NCI-H128 (cell line): ENCODE data around the gene ANO8.
"Not testable (repeated sequence)": the region's sequence is repeated elsewhere in the genome, so short reads cannot be mapped to it uniquely, and the experiment has no call there.

Experiments used
- DNase-seq: peaks from one replicate; lab custom pipeline; 2025; ENCODE audit not compliant: unreplicated experiment; lab: John Stamatoyannopoulos, UW

ANO8 gene

DNA sequence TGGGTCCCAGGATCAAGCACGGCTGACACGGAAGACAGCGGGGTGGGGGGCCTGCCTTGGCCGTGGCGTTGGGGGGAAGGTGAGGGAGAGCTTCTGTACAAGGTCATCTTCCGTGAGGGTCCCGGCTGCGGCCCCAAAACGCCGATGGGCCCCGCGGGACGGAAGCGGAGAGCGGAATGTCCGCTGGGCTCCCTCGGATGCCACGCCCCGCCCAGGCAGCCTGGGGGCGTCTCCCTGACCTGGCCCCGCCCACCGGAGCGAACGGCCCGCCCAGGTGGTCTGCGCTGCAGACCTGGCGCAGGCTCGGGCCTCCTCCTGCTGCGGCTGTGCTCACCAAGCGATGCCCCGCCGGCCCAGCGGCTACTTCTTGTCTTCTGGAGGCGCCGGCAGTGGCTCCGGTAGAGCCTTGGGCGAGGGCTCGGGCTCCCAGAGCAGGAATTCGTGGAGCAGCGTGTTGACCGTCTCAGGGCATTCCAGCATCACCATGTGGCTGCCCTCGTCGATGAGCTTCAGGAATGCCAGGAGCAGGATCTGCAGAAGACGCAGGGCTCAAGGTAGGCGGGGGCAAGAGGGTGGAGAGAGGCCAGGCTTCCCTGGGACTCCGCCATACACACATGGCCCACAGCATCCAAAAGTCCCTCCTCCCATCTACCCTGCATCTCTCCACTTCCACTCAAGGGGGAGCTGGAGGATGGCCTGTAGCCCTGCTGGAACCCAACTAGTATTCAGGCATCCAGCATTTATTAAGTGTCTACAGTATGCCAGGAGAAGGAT is 42.2 kb downstream of the ANO8 start:
- DNase-seq: no peak

DNA sequence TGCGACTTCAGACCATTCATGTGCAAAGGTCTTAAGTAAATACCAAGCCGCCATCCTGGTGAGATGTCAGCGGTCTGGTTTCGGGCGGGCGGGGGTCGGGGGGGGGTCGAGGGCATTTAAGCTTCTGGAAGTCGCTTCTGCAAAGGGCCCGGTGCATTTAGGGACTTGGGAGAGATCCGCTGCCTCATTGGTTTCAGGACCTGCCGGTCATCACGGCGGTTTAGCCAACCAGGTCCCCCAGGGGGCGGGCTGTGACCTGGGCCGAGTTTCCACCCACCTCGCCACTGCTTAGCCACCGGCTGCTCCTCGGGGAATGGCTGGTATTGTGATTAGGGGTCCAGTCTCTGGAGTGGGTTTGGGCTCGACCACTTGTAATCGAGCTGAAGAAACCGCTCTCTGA is 45.2 kb downstream of the ANO8 start:
- no peak for DNase-seq

GRCh38 chr19:17286752-17287151 is 47.9 kb downstream of the ANO8 start:
- no peak for DNase-seq

DNA sequence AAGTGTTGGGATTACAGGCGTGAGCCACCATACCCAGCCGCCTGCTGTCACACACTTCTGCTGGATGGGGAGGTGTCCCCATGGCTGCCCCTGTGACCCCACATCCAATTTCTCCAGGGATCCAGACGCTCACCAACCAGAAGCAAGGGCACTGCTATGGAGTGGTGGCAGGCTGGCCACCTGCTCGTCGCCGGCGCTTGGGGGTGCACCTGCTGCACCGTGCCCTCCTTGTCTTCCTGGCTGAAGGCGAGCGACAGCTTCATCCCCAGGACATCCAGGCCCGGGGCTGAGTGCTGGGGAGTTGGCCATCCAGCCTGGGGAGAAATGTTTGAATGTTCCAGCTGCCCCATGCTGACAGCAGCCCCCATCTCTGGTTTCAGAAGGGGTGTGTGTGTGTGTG is 48.4 kb downstream of the ANO8 start:
- DNase-seq: no peak

DNA sequence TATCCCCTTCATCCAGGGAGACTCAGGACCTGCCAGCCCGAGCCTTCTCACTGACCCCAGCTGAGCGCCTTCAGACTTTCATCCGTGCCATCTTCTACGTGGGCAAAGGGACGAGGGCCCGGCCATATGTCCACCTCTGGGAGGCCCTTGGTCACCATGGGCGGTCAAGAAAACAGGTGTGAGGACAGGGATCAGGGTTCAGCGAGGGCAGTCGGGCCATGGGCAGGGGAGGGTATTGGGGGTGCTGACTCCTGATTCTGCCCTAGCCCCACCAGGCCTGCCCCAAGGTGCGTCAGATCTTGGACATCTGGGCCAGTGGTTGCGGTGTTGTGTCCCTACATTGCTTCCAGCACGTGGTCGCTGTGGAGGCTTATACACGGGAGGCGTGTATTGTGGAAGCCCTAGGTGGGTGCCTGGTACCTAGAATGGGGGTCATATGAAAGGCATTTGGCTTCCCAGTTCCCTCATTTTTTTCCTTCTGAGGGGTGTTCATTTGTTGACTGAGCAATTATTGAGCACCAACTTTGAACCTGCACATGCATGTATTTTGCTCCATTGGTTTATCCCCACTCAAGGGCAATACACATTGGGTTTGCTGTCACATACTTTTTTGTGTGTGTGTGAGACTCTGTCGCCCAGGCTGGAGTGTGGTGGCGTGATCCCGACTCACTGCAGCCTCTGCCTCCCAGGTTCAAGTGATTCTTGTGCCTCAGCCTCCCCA is 49.1 kb downstream of the ANO8 start:
- DNase-seq: no peak

- no peak for DNase-seq
Measured at GRCh38 chr19:17283504-17283996, 51.1 kb downstream of the ANO8 start.

DNA sequence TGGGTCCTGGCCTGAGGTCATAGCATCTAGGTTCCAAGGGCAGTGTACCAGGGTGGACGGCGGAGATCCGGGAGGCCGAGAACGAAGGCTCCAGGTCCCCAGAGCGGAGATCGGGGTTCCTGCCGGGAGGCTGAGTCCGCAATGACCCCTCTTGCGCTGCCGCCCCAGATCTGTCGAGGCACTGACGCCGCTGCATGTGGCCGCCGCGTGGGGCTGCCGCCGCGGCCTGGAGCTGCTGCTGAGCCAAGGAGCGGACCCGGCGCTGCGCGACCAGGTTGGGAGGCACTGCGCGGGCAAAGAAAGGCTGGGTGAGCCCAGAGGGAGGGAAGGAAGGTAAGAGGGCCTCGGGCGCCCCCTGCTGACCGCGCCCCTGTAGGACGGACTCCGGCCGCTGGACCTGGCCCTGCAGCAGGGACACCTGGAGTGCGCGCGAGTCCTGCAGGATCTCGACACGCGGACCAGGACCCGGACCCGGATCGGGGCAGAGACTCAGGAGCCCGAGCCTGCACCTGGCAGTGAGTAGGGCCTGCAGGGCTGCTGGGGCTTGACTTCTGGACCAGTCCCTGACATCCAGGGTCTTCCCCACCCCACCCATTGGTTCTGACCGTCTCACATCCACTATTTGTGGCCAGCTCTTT is 52.0 kb downstream of the ANO8 start:
- DNase-seq: peak; percentile 56

DNA sequence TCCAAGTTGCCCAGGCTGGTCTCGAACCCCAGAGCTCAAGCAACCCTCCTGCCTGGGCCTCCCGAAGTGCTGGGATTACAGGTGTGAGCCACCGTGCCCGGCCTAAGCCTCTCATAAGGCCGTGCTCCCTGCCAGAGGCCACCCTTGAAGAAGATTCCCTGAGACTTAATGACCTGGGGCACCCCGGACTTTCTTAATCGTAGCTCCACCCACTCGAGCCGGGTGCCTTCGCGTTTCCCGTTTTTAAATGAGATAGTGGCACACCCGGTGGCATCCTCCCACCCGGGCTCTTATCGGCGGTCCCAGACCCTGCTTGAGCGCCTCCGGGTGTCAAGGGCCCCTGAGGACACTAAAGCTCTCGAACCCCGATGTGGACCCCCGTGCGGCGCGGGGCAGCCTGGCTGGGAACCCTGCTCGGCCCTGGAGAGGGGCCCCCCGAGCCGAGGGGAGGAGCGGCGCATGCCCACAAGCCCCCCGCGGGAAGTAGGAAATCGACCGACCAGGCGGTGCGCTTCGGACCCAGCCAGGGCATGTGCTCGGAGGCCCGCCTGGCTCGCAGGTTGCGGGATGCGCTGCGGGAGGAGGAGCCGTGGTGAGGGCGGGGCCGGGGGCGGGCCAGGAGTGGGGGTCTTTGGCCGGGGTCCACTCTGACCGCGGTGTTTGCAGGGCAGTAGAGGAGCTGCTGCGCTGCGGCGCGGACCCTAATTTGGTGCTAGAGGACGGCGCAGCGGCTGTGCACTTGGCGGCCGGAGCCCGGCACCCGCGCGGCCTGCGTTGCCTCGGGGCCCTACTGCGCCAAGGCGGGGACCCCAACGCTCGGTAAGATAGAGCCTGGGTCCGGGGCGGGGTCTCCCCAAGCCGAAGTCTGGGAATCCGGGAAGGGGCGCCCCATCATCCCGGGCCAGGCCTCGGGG is 53.0 kb downstream of the ANO8 start, which contains the start of gene ANKLE1:
TSS of gene ANKLE1 (plus strand) at position 511 of the 914 bp plus-strand sequence. CDS start at position 531, 20 bp downstream.
- DNase-seq: no peak

DNA sequence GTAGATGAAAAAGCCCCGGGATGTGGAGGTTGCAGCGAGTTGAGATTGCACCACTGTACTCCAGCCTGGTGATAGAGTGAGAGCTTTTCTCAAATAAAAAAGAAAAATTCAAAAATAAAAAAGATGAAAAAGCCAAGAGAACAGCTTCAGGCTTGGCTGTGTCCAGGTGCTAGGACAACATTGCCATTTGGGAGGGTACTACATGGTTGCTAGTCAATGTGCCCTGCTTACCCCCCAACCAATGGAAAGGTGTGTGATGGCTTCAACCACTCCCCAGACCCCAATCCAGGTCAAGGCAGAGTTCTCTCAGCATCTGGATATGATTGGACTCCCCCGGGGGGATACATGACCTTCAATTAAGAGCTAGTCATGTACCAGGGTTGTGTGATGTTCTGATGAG is 55.2 kb downstream of the ANO8 start:
- no peak for DNase-seq

DNA sequence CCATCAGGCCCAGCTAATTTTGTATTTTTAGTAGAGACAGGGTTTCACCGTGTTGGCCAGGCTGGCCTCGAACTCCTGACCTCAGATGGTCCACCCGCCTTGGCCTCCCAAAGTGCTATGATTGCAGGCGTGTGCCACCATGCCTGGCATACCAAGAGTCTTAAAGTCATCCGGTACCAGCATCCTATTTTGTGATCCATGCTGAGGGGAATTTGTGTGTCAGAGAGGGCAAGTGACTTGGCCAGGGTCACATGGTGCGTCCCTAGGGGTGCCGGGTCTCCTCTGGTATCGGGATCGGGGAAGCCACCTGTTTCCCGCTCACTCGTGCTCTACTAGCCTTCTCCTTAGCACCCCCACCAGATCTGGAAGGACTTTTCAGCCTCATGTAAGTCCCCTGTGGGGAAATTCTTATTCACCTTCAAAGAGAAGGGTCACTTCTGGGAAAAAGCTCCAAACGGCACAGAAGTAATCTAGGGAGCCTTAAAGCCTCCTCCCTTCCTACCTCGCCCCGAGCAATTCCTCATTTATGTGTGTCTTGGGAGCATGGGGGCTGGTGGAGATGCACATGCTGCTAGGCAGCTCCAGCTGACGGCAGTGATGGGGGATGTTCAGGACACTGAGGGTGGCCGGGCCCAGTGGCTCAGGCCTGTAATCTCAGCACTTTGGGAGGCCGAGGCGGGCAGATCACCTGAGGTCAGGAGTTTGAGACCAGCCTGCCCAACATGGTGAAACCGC is 59.0 kb downstream of the ANO8 start:
- no peak for DNase-seq

DNA sequence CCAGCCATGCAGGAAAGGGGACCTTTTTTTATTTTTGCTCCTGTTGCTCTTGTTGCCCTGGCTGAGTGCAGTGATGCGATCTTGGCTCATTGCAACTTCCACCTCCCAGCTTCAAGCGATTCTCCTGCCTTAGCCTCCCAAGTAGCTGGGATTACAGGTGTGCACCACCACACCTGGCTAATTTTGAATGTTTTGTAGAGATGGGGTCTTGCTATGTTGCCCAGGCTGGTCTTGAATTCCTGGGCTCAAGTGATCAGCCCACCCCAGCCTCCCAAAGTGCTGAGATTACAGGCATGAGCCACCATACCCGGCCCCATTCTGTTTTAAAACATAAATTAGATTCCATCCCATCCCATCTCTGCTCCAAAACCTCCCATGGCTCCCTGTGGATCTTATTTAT is 59.8 kb downstream of the ANO8 start:
- not testable (repeated sequence) for DNase-seq
